Lower leg skin (tissue), 3 donors: Measurements from ENCODE around the gene ETAA1.

Source experiments
- CTCF ChIP-seq, 3 donors: fragments of 450-650 bp; IDR thresholded peaks; one replicate each; pipeline ENCODE4 v1.5.1; 2016; ENCODE audit warnings: antibody characterized with exemption in 3 of 3, mild to moderate bottlenecking in 3 of 3, moderate library complexity in 2 of 3
- POLR2A ChIP-seq, 2 donors: fragments of 450-650 bp; IDR thresholded peaks; one replicate each; pipeline ENCODE4 v1.6.1; 2016 to 2017; ENCODE audit warnings: antibody characterized with exemption in 2 of 2, mild to moderate bottlenecking in 1 of 2, moderate library complexity in 1 of 2

GRCh38 chr2:67400560-67401485 is 3.7 kb downstream of the ETAA1 start:
- TF ChIP-seq POLR2A (IDR thresholded peaks at IDR 0.05) (no peak), CTCF (IDR thresholded peaks at IDR 0.05) (no peak)
